Thoracic aorta (tissue), 2 donors: ENCODE results near the gene LIFR. TPM values are rescaled to one million over a fixed set of nuclear protein-coding genes. Genes with fewer than 3 reads are reported as not detected.

ENCODE experiments used
- ATAC-seq: fragments of 150-250 bp; one replicate; pipeline ENCODE4 v1.8.0; 2017; ENCODE audit warnings: low read depth; ENCODE audit not compliant: insufficient number of reproducible peaks, low FRiP score
- DNase-seq: peaks from one replicate; pipeline ENCODE4 v3.0.0-alpha.2; 2020; ENCODE audit warnings: low spot score
- H3K27ac ChIP-seq, 2 donors: fragments of 200-600 bp; sonication (generic); 1 replicate in 1 of 2; 2 replicates in 1 of 2; pipeline ENCODE4 v1.5.1; 2016; ENCODE audit warnings: mild to moderate bottlenecking in 2 of 2, moderate library complexity in 2 of 2
- H3K27me3 ChIP-seq: fragments of 200-600 bp; sonication (generic); replicated peaks from 2 replicates; pipeline ENCODE4 v1.6.0; 2016; ENCODE audit warnings: mild to moderate bottlenecking; ENCODE audit not compliant: insufficient read depth
- H3K36me3 ChIP-seq: fragments of 200-600 bp; sonication (generic); one replicate; pipeline ENCODE4 v1.5.1; 2016
- H3K4me1 ChIP-seq, 2 donors: fragments of 200-600 bp; sonication (generic); 1 replicate in 1 of 2; 2 replicates in 1 of 2; pipeline versions ENCODE4 v1.5.1 to v1.6.0; 2016; ENCODE audit warnings: low read depth in 2 of 2, mild to moderate bottlenecking in 1 of 2; ENCODE audit not compliant: control insufficient read depth in 1 of 2
- H3K4me3 ChIP-seq: fragments of 200-600 bp; sonication (generic); 2 replicates; pipeline ENCODE4 v1.5.1; 2016; ENCODE audit warnings: mild to moderate bottlenecking
- H3K9me3 ChIP-seq: fragments of 200-600 bp; sonication (generic); 2 replicates; pipeline ENCODE4 v1.5.1; 2016
- CTCF ChIP-seq: fragments of 200-600 bp; sonication (generic); IDR thresholded peaks from one replicate; pipeline ENCODE4 v1.5.1; 2019; ENCODE audit warnings: antibody characterized with exemption
- total RNA-seq, 2 donors: library from RNA; depleted of rRNA; stranded (reverse); fragments of >200 nt; gene quantifications; one replicate each; pipeline versions ENCODE4 v1.1.0 to v1.2.3, GENCODE V29; 2016

The LIFR gene
- total RNA-seq, 2 donors from 2014 or later = 61.1 to 110 TPM

GRCh38 chr5:38453921-38454320 lies 102.5 kb downstream of the LIFR start:
- Histone ChIP-seq H3K27ac (no peak overlapping the region), H3K36me3 (no peaks in the 10 kb centered on the region), H3K4me3 (no peak overlapping the region), H3K9me3 (no peaks in the 10 kb centered on the region), H3K27me3 (no peaks in the 10 kb centered on the region), H3K4me1 (peaks cover 0 to 7% of the 10 kb centered on the region in 2 donors)
- DNase-seq = no peak
- TF ChIP-seq CTCF = no peak
- ATAC-seq = no peak

- H3K27me3 ChIP-seq = no peaks in the 10 kb centered on the region
- no peaks in the 10 kb centered on the region for H3K9me3 ChIP-seq
- H3K4me1 ChIP-seq = peaks cover 2 to 11% of the 10 kb centered on the region in 2 donors
- H3K36me3 ChIP-seq = no peaks in the 10 kb centered on the region
- no peak for DNase-seq
- no peak overlapping the region for H3K4me3 ChIP-seq
- TF ChIP-seq CTCF = no peak
- ATAC-seq = no peak
- H3K27ac ChIP-seq = no peak overlapping the region
Observed at GRCh38 chr5:38453506-38453905, 102.9 kb downstream of the LIFR start.

GRCh38 chr5:38452201-38452600 lies 104.2 kb downstream of the LIFR start:
- ATAC-seq = no peak
- Histone ChIP-seq H3K4me1 (peaks cover 15 to 24% of the 10 kb centered on the region in 2 donors), H3K27me3 (no peaks in the 10 kb centered on the region)

GRCh38 chr5:38451074-38451725 lies 105.2 kb downstream of the LIFR start:
- no peaks in the 10 kb centered on the region for H3K9me3 ChIP-seq
- no peaks in the 10 kb centered on the region for H3K36me3 ChIP-seq
- DNase-seq (no peak), ATAC-seq (no peak)
- H3K4me3 ChIP-seq = no peak overlapping the region
- H3K4me1 ChIP-seq = peaks cover 18 to 34% of the 10 kb centered on the region in 2 donors
- TF ChIP-seq CTCF = no peak
- H3K27ac ChIP-seq = no peak overlapping the region
- no peaks in the 10 kb centered on the region for H3K27me3 ChIP-seq

More at GRCh38 chr5:38452201-38452600, 104.2 kb downstream of the LIFR start:
- no peak for DNase-seq
- no peak overlapping the region for H3K4me3 ChIP-seq
- TF ChIP-seq CTCF = no peak
- no peaks in the 10 kb centered on the region for H3K9me3 ChIP-seq
- no peak overlapping the region for H3K27ac ChIP-seq
- H3K36me3 ChIP-seq = no peaks in the 10 kb centered on the region

- DNase-seq (no peak), ATAC-seq (no peak)
- Histone ChIP-seq H3K4me1 (peaks cover 18 to 39% of the 10 kb centered on the region in 2 donors), H3K4me3 (no peak overlapping the region), H3K36me3 (no peaks in the 10 kb centered on the region), H3K27ac (no peak overlapping the region), H3K27me3 (no peaks in the 10 kb centered on the region), H3K9me3 (no peaks in the 10 kb centered on the region)
- TF ChIP-seq CTCF = no peak
Observed at GRCh38 chr5:38450627-38451026, 105.8 kb downstream of the LIFR start.
